T-helper 22 cell (primary cell): ENCODE data around the gene NOTCH3.

ENCODE experiments used
- DNase-seq: peaks from one replicate; pipeline ENCODE4 v3.0.0-alpha.2; 2020; ENCODE audit warnings: low read depth

NOTCH3 gene

DNA sequence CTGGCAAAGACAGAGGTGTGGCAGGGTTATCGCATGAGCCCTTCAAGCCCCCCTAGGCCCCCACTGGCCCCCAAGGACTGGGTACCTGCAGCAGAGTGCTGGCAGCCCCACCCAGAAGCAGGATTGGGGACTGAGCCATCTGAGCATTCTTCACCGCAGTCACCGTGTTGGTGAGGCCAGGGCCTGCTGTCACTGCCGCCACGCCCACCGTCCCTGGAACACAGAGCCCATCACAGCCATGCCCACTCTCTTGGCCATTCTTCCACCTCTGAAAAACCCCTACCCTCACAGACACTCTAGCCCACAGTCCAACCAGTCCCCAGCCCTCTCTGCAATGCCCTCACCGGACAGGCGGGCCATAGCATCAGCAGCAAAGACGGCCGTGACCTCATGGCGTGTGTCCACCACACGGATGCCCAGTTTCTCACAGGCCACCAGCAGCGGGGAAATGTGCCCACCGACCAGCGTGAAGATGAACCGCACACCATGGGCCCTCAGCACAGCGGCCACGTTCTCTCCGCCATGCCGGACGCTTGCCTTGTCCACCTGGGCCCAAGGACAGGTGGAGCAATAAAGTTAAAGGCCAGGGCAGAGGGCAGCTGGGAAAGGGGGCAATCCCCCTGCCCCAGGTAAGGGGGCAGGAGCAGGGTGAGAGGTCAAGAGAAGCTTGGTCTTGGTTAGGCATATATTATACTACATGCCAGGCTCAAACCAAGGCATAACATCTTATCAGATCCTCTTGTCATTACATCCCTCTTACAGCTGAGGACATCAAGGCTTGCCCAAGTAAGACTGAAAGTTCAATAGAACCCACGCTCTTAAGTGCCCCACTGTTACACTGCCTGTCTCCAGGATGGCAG is 77.5 kb downstream of the NOTCH3 start:
- DNase-seq, result no peak

DNA sequence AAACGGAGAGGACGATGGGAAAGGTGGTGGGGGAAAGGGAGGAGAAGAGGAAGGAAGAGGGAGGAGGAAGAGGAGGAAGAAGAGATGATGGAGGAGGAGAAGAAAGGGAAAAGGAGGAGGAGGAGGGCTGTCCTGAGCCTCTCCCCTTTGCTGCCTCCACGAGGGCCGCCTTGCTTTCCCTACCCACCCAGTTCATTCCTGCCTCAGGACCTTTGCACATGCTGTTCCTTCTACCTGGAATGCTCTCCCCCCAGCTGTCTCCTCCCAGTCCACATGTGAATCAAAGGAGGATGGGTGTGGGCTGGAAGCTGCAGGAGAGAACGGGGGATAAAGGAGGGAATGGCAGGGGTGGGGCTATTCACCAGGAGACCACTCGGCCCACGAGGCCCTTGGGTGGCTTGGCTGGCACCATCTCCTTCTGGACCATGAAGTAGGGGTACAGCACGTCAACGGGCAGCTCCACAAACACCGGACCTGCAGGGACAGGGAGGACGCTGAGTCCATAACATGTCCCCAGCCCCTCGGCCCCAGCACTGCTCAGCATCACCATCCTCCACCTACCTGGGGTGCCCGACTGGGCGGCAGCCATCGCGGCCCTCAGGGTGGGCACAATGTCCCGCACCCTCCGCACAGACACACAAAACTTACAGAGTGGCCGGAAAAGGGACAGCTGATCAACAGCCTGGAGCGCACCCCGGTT is 78.3 kb downstream of the NOTCH3 start:
- no peak for DNase-seq

DNA sequence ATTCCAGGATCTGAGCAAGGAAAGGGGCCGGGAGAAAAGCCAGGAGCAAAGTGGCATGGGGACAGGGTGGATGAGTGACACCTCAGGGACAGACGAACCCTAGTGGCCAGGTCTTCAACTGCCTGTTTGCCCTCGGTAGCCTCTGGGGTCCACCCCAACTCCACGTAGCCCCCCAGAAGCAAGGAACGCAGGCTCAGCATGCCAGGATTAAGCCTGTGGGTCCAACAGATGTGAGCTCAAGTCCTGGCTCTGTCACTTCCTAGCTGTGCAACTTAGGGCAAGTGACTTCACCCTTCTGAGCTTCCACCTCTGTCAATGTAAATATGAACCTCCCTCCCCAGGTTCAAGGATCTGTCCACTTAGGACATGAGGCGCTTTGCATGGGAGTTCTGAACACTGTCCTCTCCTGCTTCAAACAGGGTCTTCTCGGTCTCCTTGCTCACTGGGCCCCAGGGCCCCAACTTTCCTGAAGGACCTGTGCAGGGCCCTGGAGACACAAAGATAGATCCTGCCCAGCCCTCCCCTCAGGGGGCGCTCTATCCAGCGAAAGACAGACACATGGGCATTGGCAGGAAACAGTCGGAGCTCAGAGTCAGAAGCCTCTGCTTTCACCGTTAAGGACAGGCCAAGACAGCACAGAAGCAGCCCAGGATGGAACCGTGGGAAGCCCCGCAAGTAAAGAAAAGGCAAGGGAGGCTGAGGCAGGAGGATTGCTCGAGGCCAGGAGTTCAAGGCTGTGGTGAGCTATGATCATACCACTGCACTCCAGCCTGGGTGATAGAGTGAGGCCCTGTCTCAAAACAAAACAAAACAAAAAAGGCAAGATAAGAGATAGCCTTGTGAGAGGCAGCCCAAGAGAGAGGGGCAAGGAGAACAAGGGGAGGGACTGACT is 80.4 kb downstream of the NOTCH3 start:
- no peak for DNase-seq

DNA sequence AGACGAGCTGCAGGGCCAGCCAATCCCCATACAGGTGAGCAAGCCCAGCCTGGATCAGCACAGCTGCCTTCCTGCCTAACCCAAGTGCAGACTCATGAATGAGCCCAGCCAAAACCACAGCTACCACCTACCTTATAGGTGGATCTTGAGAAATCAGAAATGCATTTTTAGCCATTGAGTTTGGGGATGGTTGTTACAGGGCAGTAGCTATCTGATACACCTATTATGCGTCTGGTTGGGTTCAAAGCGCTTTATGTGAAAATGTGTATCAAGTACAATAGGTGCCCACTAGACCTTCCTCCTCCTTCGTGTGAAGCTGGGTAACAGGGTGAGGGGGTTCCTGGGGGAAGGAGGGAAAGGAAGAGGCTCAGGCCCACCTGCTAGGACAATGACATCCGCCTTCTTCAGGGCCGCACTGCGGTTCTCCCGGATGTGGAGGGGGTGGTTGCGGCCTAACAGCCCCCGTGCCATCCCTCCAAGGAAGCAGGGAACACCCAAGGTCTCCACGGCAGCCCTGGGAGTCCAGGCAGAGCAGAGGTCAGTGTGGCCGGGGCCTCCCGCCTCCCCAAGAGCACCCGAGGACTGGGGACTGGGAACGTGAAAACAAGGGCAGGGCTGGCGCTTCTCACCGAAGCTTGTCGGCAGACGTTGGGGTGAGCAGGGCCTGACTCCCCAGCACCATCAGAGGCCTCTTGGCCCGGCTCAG is 81.9 kb downstream of the NOTCH3 start:
- DNase-seq, result no peak

DNA sequence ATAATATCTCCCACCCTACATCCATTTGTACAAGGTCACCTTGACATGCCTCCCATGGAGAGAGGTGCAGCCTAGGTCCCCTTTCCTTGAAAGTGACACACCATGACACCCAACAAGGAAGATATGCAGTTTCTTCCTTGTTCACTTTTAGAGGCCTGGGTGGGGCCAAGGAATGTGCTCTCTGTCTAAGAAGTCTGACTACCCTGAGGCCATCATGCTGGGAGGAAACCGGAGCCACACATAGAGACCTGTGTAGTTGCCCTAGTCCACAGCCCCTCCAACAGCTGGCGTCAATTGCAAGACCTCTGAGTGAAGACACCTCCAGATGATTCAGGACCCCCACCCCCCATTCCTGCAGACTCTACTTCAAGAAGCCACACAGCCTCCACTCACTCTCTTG is 82.5 kb downstream of the NOTCH3 start:
- DNase-seq, result no peak

DNA sequence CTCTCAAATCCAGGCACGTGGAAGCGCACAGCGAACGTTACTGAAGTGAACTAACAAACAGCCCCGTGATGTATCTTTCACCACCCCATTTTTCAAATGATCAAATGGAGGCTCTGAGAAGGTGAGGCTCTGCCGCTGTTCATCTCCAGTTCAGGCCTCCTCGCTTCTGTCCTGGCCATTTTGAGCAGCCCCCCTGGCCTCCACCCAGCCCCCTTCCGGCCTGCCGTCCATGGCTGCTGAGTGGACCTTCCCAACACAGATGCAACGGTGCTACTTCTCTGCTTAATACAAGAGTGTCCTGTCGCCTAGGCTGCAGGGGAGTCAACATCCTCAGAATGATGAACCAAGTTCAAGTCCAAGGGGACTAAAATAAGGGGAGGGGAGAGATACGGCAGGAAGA is 83.9 kb downstream of the NOTCH3 start:
- no peak for DNase-seq

DNA sequence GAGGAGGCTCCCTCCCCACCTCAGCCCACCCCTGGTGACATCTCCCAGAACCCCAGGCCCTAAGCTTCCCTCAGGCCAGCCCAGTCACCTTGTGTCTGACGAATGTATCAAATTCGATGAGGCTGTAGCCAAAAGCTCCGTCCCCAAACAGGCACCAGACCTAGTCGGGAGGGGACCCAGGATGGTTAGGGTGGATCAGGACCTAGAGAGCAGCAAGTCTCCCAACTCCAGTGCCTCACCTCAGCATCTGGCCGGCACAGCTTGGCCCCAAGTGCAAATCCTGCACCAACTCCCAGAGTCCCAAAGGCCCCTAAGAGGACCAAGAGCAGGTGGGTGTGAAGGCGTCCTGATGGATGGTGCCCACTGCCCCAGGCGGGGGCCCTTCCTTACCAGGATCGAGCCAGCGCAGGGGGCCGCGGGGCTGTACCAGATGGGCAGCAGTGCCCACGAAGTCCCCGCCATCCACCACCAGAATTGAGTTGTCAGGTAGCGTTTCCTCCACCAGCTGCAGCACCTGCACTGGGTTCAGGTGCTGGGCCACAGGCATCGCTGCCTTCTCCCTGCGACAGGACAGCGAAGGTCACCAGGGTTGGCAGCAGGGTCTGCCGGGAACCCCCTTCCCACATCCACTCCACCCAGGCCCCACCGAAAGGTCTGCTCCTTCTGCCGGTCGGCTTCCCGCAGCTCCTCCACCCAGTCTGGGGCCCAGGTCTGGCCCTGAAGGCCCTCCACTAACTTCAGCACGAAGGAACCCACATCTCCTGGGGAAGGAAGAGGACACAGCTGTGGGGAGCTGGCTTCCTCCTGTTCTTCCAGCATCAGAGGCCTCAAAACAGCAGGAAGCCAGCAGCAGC is 84.8 kb downstream of the NOTCH3 start:
- no peak for DNase-seq

DNA sequence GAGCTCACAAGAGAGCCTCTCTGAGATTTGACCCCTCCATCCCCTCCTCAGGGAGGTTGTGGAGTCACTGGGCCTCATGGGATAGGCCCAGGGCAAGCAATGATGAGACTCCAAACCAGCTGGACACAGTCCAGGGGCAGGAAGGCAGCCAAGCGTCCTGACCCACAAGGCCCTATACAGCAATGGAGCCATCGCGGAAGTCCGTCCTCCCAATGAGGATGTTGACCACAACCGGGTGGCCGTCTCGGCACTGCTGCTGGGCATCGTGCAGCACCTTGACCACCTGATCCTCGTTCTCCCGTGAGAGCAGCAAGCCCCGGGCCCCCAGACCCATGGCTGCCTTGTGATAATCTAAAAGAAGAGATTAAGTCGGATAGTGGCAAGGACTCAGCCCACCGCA is 85.7 kb downstream of the NOTCH3 start:
- no peak for DNase-seq

DNA sequence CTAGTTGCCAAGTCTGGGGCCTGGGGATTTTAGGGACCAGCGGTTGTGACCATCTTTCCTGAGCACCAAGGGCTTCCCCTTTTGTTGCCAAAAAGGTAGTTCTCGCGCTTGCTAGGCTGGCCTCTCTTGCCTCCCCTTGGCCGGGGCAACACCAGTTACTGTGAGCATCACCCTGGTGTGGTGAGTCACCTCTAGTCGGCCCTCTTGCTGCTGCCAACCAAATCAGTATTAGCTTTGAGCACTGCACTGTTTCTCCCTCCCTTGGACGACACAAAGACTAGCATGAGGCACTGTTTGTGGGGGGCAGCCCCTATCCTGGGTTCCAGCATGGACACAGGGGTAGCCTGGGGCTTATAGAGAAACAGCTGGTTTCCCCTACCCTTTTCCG is 86.6 kb downstream of the NOTCH3 start:
- no peak for DNase-seq

DNA sequence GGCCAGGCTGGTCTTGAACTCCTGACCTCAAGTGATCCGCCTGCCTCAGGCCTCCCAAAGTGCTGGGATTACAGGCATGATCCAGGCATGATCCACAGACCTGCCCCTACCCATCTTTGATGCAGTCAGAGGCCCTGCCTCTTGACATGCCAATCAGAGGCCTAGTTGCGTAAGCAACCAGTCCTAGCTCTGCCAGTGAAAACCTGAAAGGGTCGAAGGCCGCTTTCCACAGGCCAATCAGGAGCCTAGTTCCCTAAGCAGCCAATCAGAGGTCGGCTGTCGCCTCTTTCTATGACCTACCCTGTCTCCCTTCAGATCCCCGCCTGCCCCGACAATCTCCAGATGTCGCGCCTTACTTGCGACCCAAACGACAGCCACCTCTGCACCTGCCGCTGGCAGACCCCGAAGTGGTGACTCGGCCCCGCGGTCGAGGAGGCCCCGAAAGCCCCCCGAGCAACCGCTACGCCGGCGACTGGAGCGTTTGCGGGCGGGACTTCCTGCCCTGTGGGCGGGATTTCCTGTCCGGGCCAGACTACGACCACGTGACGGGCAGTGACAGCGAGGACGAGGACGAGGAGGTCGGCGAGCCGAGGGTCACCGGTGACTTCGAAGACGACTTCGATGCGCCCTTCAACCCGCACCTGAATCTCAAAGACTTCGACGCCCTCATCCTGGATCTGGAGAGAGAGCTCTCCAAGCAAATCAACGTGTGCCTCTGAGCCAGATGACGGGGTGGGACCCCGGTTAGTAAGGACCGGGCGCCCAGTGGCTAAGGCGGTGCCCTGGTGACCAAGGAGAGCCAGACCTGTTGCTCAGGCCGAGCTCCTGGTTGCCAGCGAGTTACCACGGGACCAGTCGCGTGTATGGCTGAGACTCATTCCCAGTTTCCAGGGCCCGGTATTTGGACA is 87.3 kb downstream of the NOTCH3 start:
- no peak for DNase-seq

DNA sequence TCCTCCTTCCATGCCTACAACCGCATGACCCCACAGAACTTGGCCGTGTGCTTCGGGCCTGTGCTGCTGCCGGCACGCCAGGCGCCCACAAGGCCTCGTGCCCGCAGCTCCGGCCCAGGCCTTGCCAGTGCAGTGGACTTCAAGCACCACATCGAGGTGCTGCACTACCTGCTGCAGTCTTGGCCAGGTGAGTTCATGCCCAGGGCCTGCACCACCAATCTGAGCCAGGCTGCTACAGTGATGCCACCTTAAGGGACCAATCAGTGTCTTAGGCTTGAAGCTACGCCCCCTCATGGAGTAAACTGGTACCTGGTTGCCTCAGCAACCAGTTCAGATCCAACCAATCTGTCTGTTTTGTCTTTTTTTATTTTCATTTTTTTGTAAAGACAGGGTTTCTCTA is 88.4 kb downstream of the NOTCH3 start:
- no peak for DNase-seq

DNA sequence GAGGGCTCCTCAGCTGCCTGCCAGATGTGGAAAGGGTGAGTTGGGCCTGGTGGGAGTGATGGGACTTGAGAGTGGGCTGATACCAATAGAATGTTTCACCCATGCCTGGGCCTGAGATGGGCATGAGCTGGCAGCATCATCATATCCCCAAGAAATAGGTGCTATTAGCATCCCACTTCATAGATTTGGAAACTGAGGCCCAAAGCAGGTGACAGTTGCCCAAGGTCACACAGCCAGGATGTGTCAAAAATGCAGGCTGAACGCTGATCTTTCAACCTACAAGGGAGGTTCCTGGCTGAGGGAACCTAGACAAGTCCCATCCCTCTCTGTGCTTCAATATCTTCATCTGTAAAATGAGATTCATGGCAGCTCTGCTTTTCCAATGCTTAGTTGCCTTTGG is 89.0 kb downstream of the NOTCH3 start:
- no peak for DNase-seq

DNA sequence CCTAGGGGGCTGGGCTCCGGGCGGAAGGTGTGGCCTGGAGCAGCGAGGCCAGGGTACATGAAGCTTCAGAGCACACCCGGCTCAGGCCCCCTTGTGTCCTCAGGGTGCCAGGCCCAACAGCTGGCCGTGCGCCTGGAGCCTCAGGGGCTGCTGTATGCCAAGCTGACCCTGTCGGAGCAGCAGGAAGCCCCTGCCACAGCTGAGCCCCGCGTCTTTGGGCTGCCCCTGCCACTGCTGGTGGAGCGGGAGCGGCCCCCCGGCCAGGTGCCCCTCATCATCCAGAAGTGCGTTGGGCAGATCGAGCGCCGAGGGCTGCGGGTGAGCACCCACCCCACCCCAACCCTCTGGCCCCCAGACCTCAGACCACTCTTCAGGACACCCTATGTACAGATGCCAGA is 90.4 kb downstream of the NOTCH3 start:
- DNase-seq, result no peak

DNA sequence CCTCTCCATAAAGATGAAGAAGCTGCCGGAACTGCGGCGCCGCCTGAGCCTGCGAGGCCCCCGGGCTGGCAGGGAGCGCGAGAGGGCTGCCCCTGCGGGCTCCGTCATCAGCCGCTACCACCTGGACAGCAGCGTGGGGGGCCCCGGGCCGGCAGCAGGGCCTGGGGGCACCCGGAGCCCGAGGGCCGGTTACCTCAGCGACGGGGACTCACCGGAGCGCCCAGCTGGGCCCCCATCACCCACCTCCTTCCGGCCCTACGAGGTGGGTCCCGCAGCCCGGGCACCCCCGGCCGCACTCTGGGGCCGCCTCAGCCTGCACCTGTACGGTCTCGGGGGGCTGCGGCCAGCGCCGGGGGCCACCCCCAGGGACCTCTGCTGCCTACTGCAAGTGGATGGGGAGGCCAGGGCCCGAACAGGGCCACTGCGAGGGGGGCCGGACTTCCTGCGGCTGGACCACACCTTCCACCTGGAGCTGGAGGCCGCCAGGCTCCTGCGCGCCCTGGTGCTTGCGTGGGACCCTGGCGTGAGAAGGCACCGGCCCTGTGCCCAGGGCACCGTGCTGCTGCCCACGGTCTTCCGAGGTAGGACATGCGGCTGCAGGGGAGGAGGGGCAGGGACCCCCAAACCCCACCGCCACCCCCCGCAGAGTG is 90.9 kb downstream of the NOTCH3 start:
- no peak for DNase-seq
